K562 (cell line): ENCODE results near the gene TMEM202. TPM values are rescaled to one million over a fixed set of nuclear protein-coding genes. Genes with fewer than 3 reads are reported as not detected.

Experiments
- ATAC-seq: fragments of 200-7000 bp; cut with Tn5 transposase; 3 replicates; pipeline ENCODE4 v1.9.1; 2020; ENCODE audit warnings: moderate library complexity
- BruUV-seq: library from RNA; stranded (reverse); fragments of 400-500 nt; replicated peaks from 2 replicates; lab custom pipeline; 2021; lab: Mats Ljungman, UMichigan
- CTCF ChIA-PET: fragments of 300-600 bp; formaldehyde crosslinking; extraction: SDS; loops from one replicate; lab custom pipeline; 2021; ENCODE audit warnings: low intra/inter-chr PET ratio; lab: Yijun Ruan, JAX
- POLR2A ChIA-PET: fragments of 300-600, 350-650 bp; sonication (Branson Sonifier 250); formaldehyde crosslinking; extraction: SDS; loops from one replicate; lab custom pipeline; 2021; ENCODE audit warnings: antibody characterized with exemption, inconsistent platforms; lab: Yijun Ruan, JAX
- DNase-seq, 4 experiments: peaks; one replicate each; pipeline versions ENCODE4 v3.0.0 to v3.0.0-alpha.2; 2011 to 2018; ENCODE audit warnings: low spot score in 3 of 4, mixed read lengths in 3 of 4; ENCODE audit errors: extremely low read depth in 1 of 4
- FAIRE-seq: peaks from 2 replicates; lab custom pipeline; 2011; peaks lifted over from hg19 to GRCh38; lab: Jason Lieb, UNC
- H2AFZ ChIP-seq: 2 replicates; pipeline ENCODE4 v1.6.0; 2011; ENCODE audit warnings: low read depth, low read length, control low read depth, inconsistent platforms
- H3K27ac ChIP-seq: fragments of 200-600 bp; 3 replicates; pipeline ENCODE4 v1.8.0; 2011; ENCODE audit warnings: low read depth, mild to moderate bottlenecking, control low read depth, inconsistent platforms, low read length, moderate library complexity, mixed read lengths; ENCODE audit errors: extremely low read depth
- H3K27me3 ChIP-seq, 2 experiments: fragments of 300-600 bp in 1 of 2; 2 replicates in 1 of 2; 3 replicates in 1 of 2; pipeline versions ENCODE4 v1.6.0 to v1.8.0; 2011; ENCODE audit warnings: inconsistent platforms in 2 of 2, low read length in 2 of 2, mild to moderate bottlenecking in 1 of 2, mixed read lengths in 1 of 2, moderate library complexity in 1 of 2; ENCODE audit not compliant: control insufficient read depth in 2 of 2, insufficient read depth in 2 of 2
- H3K36me3 ChIP-seq: fragments of 300-600 bp; 3 replicates; pipeline ENCODE4 v1.8.0; 2011; ENCODE audit warnings: mild to moderate bottlenecking, low read length, inconsistent platforms; ENCODE audit not compliant: control insufficient read depth, insufficient read depth
- H3K4me1 ChIP-seq, 2 experiments: fragments of 200-600 bp in 1 of 2; replicated peaks in 1 of 2; 2 replicates in 1 of 2; 3 replicates in 1 of 2; pipeline versions ENCODE4 v1.5.1 to v1.8.0; 2011; ENCODE audit warnings: inconsistent platforms in 2 of 2, low read length in 2 of 2, mild to moderate bottlenecking in 1 of 2, mixed read lengths in 1 of 2, moderate library complexity in 1 of 2; ENCODE audit not compliant: control insufficient read depth in 2 of 2, insufficient read depth in 2 of 2
- H3K4me2 ChIP-seq: 2 replicates; pipeline ENCODE4 v1.6.1; 2011; ENCODE audit warnings: low read length, control low read depth, inconsistent platforms, mixed read lengths; ENCODE audit not compliant: insufficient read depth
- H3K4me3 ChIP-seq: fragments of 200-600 bp; sonication (generic), shearing (Covaris generic); 2 replicates; pipeline ENCODE4 v1.5.1; 2016; ENCODE audit warnings: control low read depth, inconsistent platforms
- H3K79me2 ChIP-seq: fragments of 200-600 bp; 3 replicates; pipeline ENCODE4 v1.8.0; 2011; ENCODE audit warnings: low read length, inconsistent platforms; ENCODE audit not compliant: control insufficient read depth, insufficient read depth
- H3K9ac ChIP-seq, 2 experiments: 2 replicates each; pipeline versions ENCODE4 v1.6.0 to v1.6.1; 2011; ENCODE audit warnings: low read depth in 2 of 2, low read length in 2 of 2, control low read depth in 1 of 2, inconsistent platforms in 1 of 2, mild to moderate bottlenecking in 1 of 2, mixed read lengths in 1 of 2; ENCODE audit not compliant: insufficient read depth in 1 of 2
- H3K9me1 ChIP-seq: one replicate; pipeline ENCODE4 v1.6.0; 2011; ENCODE audit warnings: inconsistent platforms, mild to moderate bottlenecking, low read length, moderate library complexity; ENCODE audit not compliant: control insufficient read depth, insufficient read depth
- H3K9me3 ChIP-seq: replicated peaks from 2 replicates; pipeline ENCODE4 v1.5.1; 2011; ENCODE audit warnings: low read depth, low read length, inconsistent platforms; ENCODE audit not compliant: control insufficient read depth, insufficient read depth
- H4K20me1 ChIP-seq: replicated peaks from 2 replicates; pipeline ENCODE4 v1.6.1; 2011; ENCODE audit warnings: low read length, inconsistent platforms, mixed read lengths; ENCODE audit not compliant: control insufficient read depth, insufficient read depth
- CTCF ChIP-seq, 3 experiments: IDR thresholded peaks in 2 of 3; conservative IDR thresholded peaks in 1 of 3; 2 replicates each; pipeline ENCODE4 v1.5.1; 2011 to 2012; ENCODE audit warnings: low read length in 3 of 3, mild to moderate bottlenecking in 3 of 3, control low read depth in 2 of 3, improper control_type of control experiment in 1 of 3, inconsistent platforms in 1 of 3, low read depth in 1 of 3, mixed read lengths in 1 of 3, moderate library complexity in 1 of 3; ENCODE audit not compliant: insufficient read depth in 2 of 3
- ELF1 ChIP-seq: fragments of 200-800 bp; sonication (Bioruptor generic); IDR thresholded peaks from 2 replicates; pipeline ENCODE4 v1.6.1; 2016; ENCODE audit warnings: missing genetic modification characterization, missing compliant biosample characterization
- ELF4 ChIP-seq: fragments of 450-650 bp; formaldehyde crosslinking; IDR thresholded peaks from 2 replicates; pipeline ENCODE4 v1.4.0; 2022; ENCODE audit warnings: missing genetic modification characterization
- HMG20B ChIP-seq: fragments of 250-450 bp; sonication (Bioruptor Pico); IDR thresholded peaks from 2 replicates; pipeline ENCODE4 v1.5.0; 2021; ENCODE audit warnings: mild to moderate bottlenecking
- MCM5 ChIP-seq: fragments of 450-650 bp; IDR thresholded peaks from 2 replicates; pipeline ENCODE4 v1.6.1; 2016; ENCODE audit warnings: low read depth
- SP2 ChIP-seq: IDR thresholded peaks from 2 replicates; pipeline ENCODE4 v1.6.1; 2011; ENCODE audit warnings: mild to moderate bottlenecking, low read depth, low read length, moderate library complexity; ENCODE audit not compliant: poor library complexity, severe bottlenecking; ENCODE audit errors: extremely low read depth
- SREBF1 ChIP-seq: fragments of 150-350 bp; IDR thresholded peaks from 2 replicates; pipeline ENCODE4 v1.6.1; 2014; ENCODE audit warnings: antibody characterized with exemption, low read depth, low read length, borderline replicate concordance
- ZNF507 ChIP-seq: conservative IDR thresholded peaks from 2 replicates; pipeline ENCODE4 v1.6.1; 2017; ENCODE audit warnings: missing genetic modification characterization, missing compliant biosample characterization
- ZNF583 ChIP-seq: fragments of 250-450 bp; sonication (Bioruptor Pico); IDR thresholded peaks from 2 replicates; pipeline ENCODE4 v1.4.0; 2020
- ZNF76 ChIP-seq: fragments of 250-450 bp; sonication (Bioruptor Pico); IDR thresholded peaks from 2 replicates; pipeline ENCODE4 v1.4.0; 2020; ENCODE audit warnings: mild to moderate bottlenecking, moderate library complexity, borderline replicate concordance
- WGBS: fragments of 100-300 bp; shearing (Covaris generic); methylation state at CpG from one replicate; pipeline ENCODE4 v1.1.6; 2016; ENCODE audit warnings: low coverage, mixed read lengths; ENCODE audit not compliant: insufficient coverage; ENCODE audit errors: missing lambda C conversion rate; 5-methylcytosine and 5-hydroxymethylcytosine counted together
- in situ Hi-C: fragments of 300-500 bp; cut with MboI; formaldehyde crosslinking; loops from 4 replicates; pipeline ENCODE4 v1.15.0; 2018; ENCODE audit warnings: inconsistent platforms, mixed read lengths
- intact Hi-C: fragments of 100-400 bp; cut with micrococcal nuclease; formaldehyde crosslinking; loops from 2 replicates; pipeline ENCODE4 v1.14.2; 2022
- polyA plus RNA-seq, 8 experiments: library from polyadenylated mRNA; depleted of rRNA in 4 of 8; stranded (reverse) in 5 of 8; unstranded in 3 of 8; fragments of >200 nt; fragmentation: Nextera tagmentation in 2 of 8; fragmentation: Illumina TruSeq in 1 of 8; extraction: Ambion mirVana in 2 of 8; extraction: Trizol in 1 of 8; gene quantifications; 2 replicates each; pipeline versions ENCODE4 v1.2.1 to v1.2.3, GENCODE V29; 2011 to 2014; ENCODE audit warnings: inconsistent platforms in 1 of 8, missing spikeins in 1 of 8
- total RNA-seq, 7 experiments: library from RNA; depleted of rRNA in 6 of 7; stranded (reverse); fragments of >200 nt in 6 of 7; fragmentation: Illumina TruSeq in 2 of 7; extraction: Trizol in 2 of 7; gene quantifications; 2 replicates each; pipeline versions ENCODE4 v1.2.1 to v1.2.3, GENCODE V29; 2011 to 2021; ENCODE audit warnings: low replicate concordance in 1 of 7

The TMEM202 gene
- total and polyA plus RNA-seq, 9 of the 15 experiments (the other 6 are each of a cell fraction or from before 2014, with no cell fraction given), result not detected

GRCh38 chr15:72380743-72381142, 17.4 kb upstream of the TMEM202 start (continued):
- TF ChIP-seq ZNF507 (no peak), SREBF1 (no peak), SP2 (no peak), MCM5 (no peak), ELF4 (CRISPR knock-in tag) (no peak), ZNF583 (no peak), HMG20B (CRISPR knock-in tag) (no peak)

- no peak overlapping the region for H3K4me3 ChIP-seq
- peaks cover 10 to 28% of the 10 kb centered on the region in 2 experiments for H3K27me3 ChIP-seq
- intact Hi-C loops (no loop called here), in situ Hi-C loops (no loop called here)
- WGBS, result 0% methylated on average over 2 of the region's 2 CpGs
- POLR2A ChIA-PET, result interaction anchor here (1.0 to 2.4 kb wide), 2 partner anchors 9 to 16 kb away, joined by 4 to 8 read pairs; no protein-coding TSS in a partner anchor
- no peaks in the 10 kb centered on the region for H3K9me1 ChIP-seq
- DNase-seq, result peak in 1 of 4 experiments; percentile 21
- H3K36me3 ChIP-seq, result no peaks in the 10 kb centered on the region
- no peak overlapping the region for H2AFZ ChIP-seq
- no TSS peak for BruUV-seq
- peak; percentile 75 for ATAC-seq
- no peak overlapping the region for H3K4me2 ChIP-seq
- no peaks in the 10 kb centered on the region for H3K4me1 ChIP-seq
- CTCF ChIA-PET, result no interaction called here
- FAIRE-seq, result peak; percentile 73
- H3K27ac ChIP-seq, result no peak overlapping the region
- H4K20me1 ChIP-seq, result no peaks in the 10 kb centered on the region
- H3K9me3 ChIP-seq, result no peaks in the 10 kb centered on the region
- no peaks in the 10 kb centered on the region for H3K79me2 ChIP-seq
- no peak overlapping the region for H3K9ac ChIP-seq
- TF ChIP-seq ZNF76 (CRISPR knock-in tag), result no peak
- peak; percentile 7 to 28 (median 9); a peak in 1 of 6 replicates for TF ChIP-seq CTCF (IDR thresholded peaks at IDR 0.05 in 2 of 3, conservative IDR thresholded peaks at IDR 0.05 in 1 of 3; ENCODE audit: insufficient read depth in 2 of 3, low read depth in 1 of 3, low read length in 3 of 3)
- TF ChIP-seq ELF1 (tag), result no peak
Observed at GRCh38 chr15:72382146-72382545, 16.0 kb upstream of the TMEM202 start.
